ENCODE data around the gene MORN1.

- TF ChIP-seq POLR2A (IDR thresholded peaks at IDR 0.05; ENCODE audit: low read length) (peak; percentile 10), GATA1 (IDR thresholded peaks at IDR 0.05; ENCODE audit: low read depth, low read length) (no peak)
These were observed 15.2 kb upstream of the MORN1 start for GRCh38 chr1:2406451-2407041.

All from erythroblast (primary cell).